Fibroblast of skin of right biceps (primary cell): ENCODE data around the gene ECM2.
"Not testable (repeated sequence)": the region's sequence is repeated elsewhere in the genome, so short reads cannot be mapped to it uniquely, and the experiment has no call there.

Source experiments
- DNase-seq: peaks from one replicate; pipeline ENCODE4 v3.0.0-alpha.2; 2013

Gene ECM2

GRCh38 chr9:92535940-92536850 is at the start of gene ECM2:
ECM2 (minus strand) TSS chr9:92535990; CDS start chr9:92522866, 13,124 bp downstream.
- DNase-seq: peak; percentile 71

GRCh38 chr9:92576175-92576574 is 40.4 kb upstream of the ECM2 start:
- no peak for DNase-seq

GRCh38 chr9:92573612-92574011 is 37.8 kb upstream of the ECM2 start:
- not testable (repeated sequence) for DNase-seq

- not testable (repeated sequence) for DNase-seq
Observed at GRCh38 chr9:92571871-92572270, 36.1 kb upstream of the ECM2 start.

GRCh38 chr9:92564982-92565381 is 29.2 kb upstream of the ECM2 start:
- peak; percentile 36 for DNase-seq

- peak; percentile 57 for DNase-seq
Observed at GRCh38 chr9:92564504-92564903, 28.7 kb upstream of the ECM2 start.

GRCh38 chr9:92563116-92564100 is 27.6 kb upstream of the ECM2 start:
- DNase-seq: no peak

- peak; percentile 81 for DNase-seq
Observed at GRCh38 chr9:92562461-92562967, 26.7 kb upstream of the ECM2 start.

- DNase-seq: peak; percentile 75
Observed at GRCh38 chr9:92561374-92562330, 25.9 kb upstream of the ECM2 start.

- no peak for DNase-seq
Observed at GRCh38 chr9:92558612-92559374, 23.0 kb upstream of the ECM2 start.

GRCh38 chr9:92550765-92551164 is 15.0 kb upstream of the ECM2 start:
- DNase-seq: no peak

GRCh38 chr9:92547356-92547755 is 11.6 kb upstream of the ECM2 start:
- DNase-seq: peak; percentile 61

- DNase-seq: no peak
Observed at GRCh38 chr9:92545002-92545510, 9.3 kb upstream of the ECM2 start.

GRCh38 chr9:92543972-92544371 is 8.2 kb upstream of the ECM2 start:
- DNase-seq: no peak

- DNase-seq: peak; percentile 86
Observed at GRCh38 chr9:92538541-92538940, 2.8 kb upstream of the ECM2 start.

- no peak for DNase-seq
Observed at GRCh38 chr9:92534674-92535073, 1.1 kb downstream of the ECM2 start.

- DNase-seq: no peak
Observed at GRCh38 chr9:92534204-92534603, 1.6 kb downstream of the ECM2 start.

- DNase-seq: no peak
Observed at GRCh38 chr9:92530893-92531292, 4.9 kb downstream of the ECM2 start.

GRCh38 chr9:92529124-92529523 is 6.7 kb downstream of the ECM2 start:
- no peak for DNase-seq

GRCh38 chr9:92528522-92528849 is 7.3 kb downstream of the ECM2 start:
- DNase-seq: no peak
